GM21717 (cell line): ENCODE results near the gene FUT7.
"Not testable (repeated sequence)": the region's sequence is repeated elsewhere in the genome, so short reads cannot be mapped to it uniquely, and the experiment has no call there.

ENCODE experiments used
- ATAC-seq: cut with Tn5 transposase; IDR thresholded peaks from one replicate; pipeline ENCODE4 v1.9.1; 2021; ENCODE audit warnings: mild to moderate bottlenecking, moderate library complexity; ENCODE audit not compliant: unreplicated experiment

FUT7 gene

GRCh38 chr9:137006116-137007003, 25.5 kb downstream of the FUT7 start:
- ATAC-seq = no peak

GRCh38 chr9:137004285-137004684, 27.6 kb downstream of the FUT7 start:
- not testable (repeated sequence) for ATAC-seq

GRCh38 chr9:137002646-137003041, 29.2 kb downstream of the FUT7 start:
- ATAC-seq = no peak

- no peak for ATAC-seq
Measured at GRCh38 chr9:137001857-137002645, 29.8 kb downstream of the FUT7 start.

GRCh38 chr9:137000177-137000930, 31.5 kb downstream of the FUT7 start:
- ATAC-seq = peak; percentile 50

GRCh38 chr9:136997830-136998234, 34.1 kb downstream of the FUT7 start:
- ATAC-seq = no peak

GRCh38 chr9:136997371-136997770, 34.5 kb downstream of the FUT7 start:
- no peak for ATAC-seq

- ATAC-seq = no peak
Measured at GRCh38 chr9:136996361-136997292, 35.3 kb downstream of the FUT7 start, which contains the start of gene CLIC3. Gene CLIC3, minus strand, starts transcription at chr9:136996568. Its CDS starts 25 bp downstream, at chr9:136996543.

- no peak for ATAC-seq
Measured at GRCh38 chr9:136995772-136996311, 36.0 kb downstream of the FUT7 start.

- no peak for ATAC-seq
Measured at GRCh38 chr9:136995362-136995761, 36.5 kb downstream of the FUT7 start.

GRCh38 chr9:136994888-136995230, 37.0 kb downstream of the FUT7 start:
- no peak for ATAC-seq

GRCh38 chr9:136994180-136994887, 37.6 kb downstream of the FUT7 start:
- no peak for ATAC-seq

- peak; percentile 3 for ATAC-seq
Measured at GRCh38 chr9:136992819-136993369, 39.0 kb downstream of the FUT7 start.

- ATAC-seq = peak; percentile 70
Measured at GRCh38 chr9:136991993-136992818, 39.7 kb downstream of the FUT7 start, which contains the start of gene PAXX. Gene PAXX, plus strand, starts transcription at chr9:136992422. Its CDS starts 22 bp downstream, at chr9:136992444.

GRCh38 chr9:136990242-136990911, 41.5 kb downstream of the FUT7 start:
- no peak for ATAC-seq

GRCh38 chr9:136988872-136989271, 43.0 kb downstream of the FUT7 start:
- ATAC-seq = no peak

GRCh38 chr9:136985853-136986252, 46.0 kb downstream of the FUT7 start:
- ATAC-seq = no peak
